Ishikawa (cell line): ENCODE results near the gene DST.

Experiments used
- CEBPB ChIP-seq: IDR thresholded peaks from 2 replicates; pipeline ENCODE4 v1.6.1; 2012
- CREB1 ChIP-seq: IDR thresholded peaks from 2 replicates; pipeline ENCODE4 v1.6.1; 2012; ENCODE audit warnings: low read depth
- EGR1 ChIP-seq: IDR thresholded peaks from 2 replicates; pipeline ENCODE4 v1.6.1; 2012
- EP300 ChIP-seq: IDR thresholded peaks from 2 replicates; pipeline ENCODE4 v1.6.1; 2012; ENCODE audit warnings: borderline replicate concordance
- FOXM1 ChIP-seq: IDR thresholded peaks from 2 replicates; pipeline ENCODE4 v1.6.1; 2012; ENCODE audit warnings: low read depth, borderline replicate concordance
- MAX ChIP-seq: IDR thresholded peaks from 2 replicates; pipeline ENCODE4 v1.6.1; 2012
- NFIC ChIP-seq: IDR thresholded peaks from 2 replicates; pipeline ENCODE4 v1.6.1; 2012
- RAD21 ChIP-seq: IDR thresholded peaks from 2 replicates; pipeline ENCODE4 v1.6.1; 2012; ENCODE audit warnings: low read depth
- REST ChIP-seq: IDR thresholded peaks from 2 replicates; pipeline ENCODE4 v1.6.1; 2012; ENCODE audit warnings: low read depth, mild to moderate bottlenecking
- TAF1 ChIP-seq: IDR thresholded peaks from 2 replicates; pipeline ENCODE4 v1.6.1; 2012; ENCODE audit warnings: low read depth, mild to moderate bottlenecking
- TCF12 ChIP-seq: IDR thresholded peaks from 2 replicates; pipeline ENCODE4 v1.6.1; 2012; ENCODE audit warnings: low read depth
- TEAD4 ChIP-seq: IDR thresholded peaks from 2 replicates; pipeline ENCODE4 v1.6.1; 2012
- USF1 ChIP-seq: IDR thresholded peaks from 2 replicates; pipeline ENCODE4 v1.6.1; 2012
- YY1 ChIP-seq: IDR thresholded peaks from 2 replicates; pipeline ENCODE4 v1.6.1; 2012; ENCODE audit warnings: low read depth
- ZBTB7A ChIP-seq: IDR thresholded peaks from 2 replicates; pipeline ENCODE4 v1.6.1; 2012; ENCODE audit warnings: low read depth

DST gene

GRCh38 chr6:56573624-56574023, 69.1 kb downstream of the DST start:
- TF ChIP-seq CEBPB (no peak), USF1 (no peak), NFIC (no peak), FOXM1 (no peak), TCF12 (no peak), TEAD4 (no peak), TAF1 (no peak), RAD21 (no peak), REST (no peak), MAX (no peak), EGR1 (no peak), ZBTB7A (no peak), EP300 (no peak), YY1 (no peak), CREB1 (no peak)

GRCh38 chr6:56572788-56573471, 69.8 kb downstream of the DST start:
- no peak for TF ChIP-seq MAX
- TF ChIP-seq TCF12: no peak
- TF ChIP-seq CREB1: no peak
- no peak for TF ChIP-seq EGR1
- no peak for TF ChIP-seq TAF1
- no peak for TF ChIP-seq NFIC
- TF ChIP-seq REST: no peak
- TF ChIP-seq USF1: no peak
- no peak for TF ChIP-seq ZBTB7A
- TF ChIP-seq CEBPB: no peak
- TF ChIP-seq YY1: no peak
- no peak for TF ChIP-seq FOXM1
- no peak for TF ChIP-seq RAD21
- TF ChIP-seq EP300: no peak
- no peak for TF ChIP-seq TEAD4

- TF ChIP-seq ZBTB7A: no peak
Measured at GRCh38 chr6:56571605-56572004, 71.1 kb downstream of the DST start.

- TF ChIP-seq YY1: no peak
- no peak for TF ChIP-seq EP300
- no peak for TF ChIP-seq CREB1
- peak; percentile 61 for TF ChIP-seq RAD21
- no peak for TF ChIP-seq TCF12
- TF ChIP-seq NFIC: no peak
- no peak for TF ChIP-seq REST
Measured at GRCh38 chr6:56570413-56571359, 72.0 kb downstream of the DST start.
